GM19395 (cell line): ENCODE measurements around the gene ZNHIT1.
"Not testable (repeated sequence)": the region's sequence is repeated elsewhere in the genome, so short reads cannot be mapped to it uniquely, and the experiment has no call there.

Experiments used
- ATAC-seq: cut with Tn5 transposase; IDR thresholded peaks from one replicate; pipeline ENCODE4 v1.9.1; 2021; ENCODE audit warnings: mild to moderate bottlenecking, moderate library complexity; ENCODE audit not compliant: unreplicated experiment

The ZNHIT1 gene

DNA sequence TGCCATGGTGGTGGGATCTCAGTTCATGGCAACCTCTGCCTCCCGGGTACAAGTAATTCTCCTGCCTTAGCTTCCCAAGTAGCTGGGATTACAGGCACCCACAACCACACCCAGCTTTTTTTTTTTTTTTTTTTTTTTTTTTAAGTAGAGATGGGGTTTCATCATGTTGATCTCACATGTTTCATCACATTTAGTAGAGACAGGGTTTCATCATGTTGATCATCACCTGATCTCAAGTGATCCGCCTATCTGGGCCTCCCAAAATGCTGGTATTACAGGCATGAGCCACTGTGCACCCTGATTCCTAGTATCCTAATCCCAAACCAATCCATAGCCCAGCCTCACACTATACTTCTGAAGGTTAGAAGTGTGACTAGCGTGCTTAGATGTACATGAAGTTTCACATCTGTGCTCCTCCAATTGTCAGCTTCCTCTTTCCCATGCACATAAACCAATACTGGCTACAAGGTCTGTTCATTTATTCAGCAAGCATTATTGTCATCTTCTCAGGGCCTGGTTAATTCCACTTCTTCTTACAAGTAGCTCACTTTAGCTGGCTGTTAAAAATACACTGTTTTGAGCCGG, 31.0 kb upstream of the ZNHIT1 start:
- ATAC-seq, result no peak

GRCh38 chr7:101189109-101189508, 28.9 kb upstream of the ZNHIT1 start:
- ATAC-seq, result no peak

DNA sequence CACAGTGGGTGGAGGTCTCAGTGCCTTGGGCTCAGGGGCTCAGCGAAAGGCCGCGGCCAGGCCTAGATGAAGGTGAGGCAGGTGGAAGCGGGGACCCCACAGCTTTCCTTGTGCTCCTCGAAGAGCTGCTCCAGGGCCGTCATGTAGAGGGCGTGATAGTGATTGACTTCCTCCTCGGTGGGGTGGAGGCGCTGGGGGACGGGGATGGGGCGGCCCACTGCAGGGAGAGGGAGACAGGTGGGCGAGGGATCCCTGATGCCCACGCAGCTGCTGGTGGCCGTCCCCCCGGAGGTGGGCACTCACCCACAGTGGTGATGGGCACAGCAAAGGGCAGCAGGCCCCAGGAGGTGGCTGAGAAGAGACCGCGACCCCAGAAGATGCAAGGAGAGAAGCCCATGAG, 22.1 kb upstream of the ZNHIT1 start:
- no peak for ATAC-seq

DNA sequence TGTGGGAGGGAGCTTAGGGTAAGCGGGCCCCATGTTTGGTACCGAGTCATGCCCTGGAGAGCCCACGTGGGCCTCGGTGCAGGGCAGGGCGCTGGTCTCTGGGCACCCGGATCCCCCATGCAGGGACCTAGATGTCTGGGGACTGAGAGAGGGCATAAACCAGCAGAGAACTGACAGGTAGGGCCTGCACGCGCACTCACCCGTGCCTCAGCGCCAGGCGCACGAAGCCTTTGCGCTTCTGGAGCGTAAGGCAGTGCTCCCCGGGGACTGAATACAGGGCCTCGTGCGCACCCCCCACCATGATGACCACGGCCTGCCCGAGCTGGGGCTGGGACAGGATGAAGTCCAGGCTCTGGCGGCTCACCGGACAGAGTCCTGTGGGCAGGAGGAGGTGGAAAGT, 20.0 kb upstream of the ZNHIT1 start:
- no peak for ATAC-seq

DNA sequence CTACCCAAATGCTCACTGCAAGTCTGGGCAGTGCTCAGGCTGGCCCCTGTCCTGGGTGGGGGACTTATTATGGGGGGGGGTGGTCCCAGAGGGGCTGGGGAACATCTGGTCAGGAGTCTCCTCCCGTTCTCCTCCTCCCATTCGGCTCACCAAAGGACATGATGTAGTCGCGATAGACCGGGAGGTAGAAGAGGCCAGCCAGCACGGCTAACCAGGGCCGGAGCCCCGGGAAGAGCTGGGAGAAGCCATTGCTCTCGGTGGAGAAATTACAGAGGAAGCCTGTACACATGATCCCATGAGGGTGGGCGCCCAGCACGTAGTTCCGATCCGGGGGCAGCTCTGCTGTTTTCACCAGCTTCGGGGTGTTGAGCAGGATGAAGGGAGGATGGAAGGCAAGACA, 19.5 kb upstream of the ZNHIT1 start:
- ATAC-seq, result no peak

DNA sequence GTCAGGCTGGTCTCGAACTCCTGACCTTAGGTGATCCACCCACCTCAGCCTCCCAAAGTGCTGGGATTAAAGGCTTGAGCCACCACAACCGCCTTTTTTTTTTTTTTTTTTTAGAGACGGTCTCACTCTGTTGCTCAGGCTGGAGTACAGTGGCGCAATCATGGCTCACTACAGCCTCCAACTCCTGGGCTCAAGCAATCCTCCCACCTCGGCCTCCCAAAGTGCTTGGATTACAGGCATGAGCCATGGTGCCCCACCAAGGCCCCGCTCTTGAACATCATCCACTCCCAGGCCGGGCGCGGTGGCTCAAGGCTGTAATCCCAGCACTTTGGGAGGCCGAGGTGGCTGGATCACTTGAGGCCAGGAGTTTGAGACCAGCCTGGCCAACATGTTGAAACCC, 18.4 kb upstream of the ZNHIT1 start:
- ATAC-seq, result not testable (repeated sequence)

DNA sequence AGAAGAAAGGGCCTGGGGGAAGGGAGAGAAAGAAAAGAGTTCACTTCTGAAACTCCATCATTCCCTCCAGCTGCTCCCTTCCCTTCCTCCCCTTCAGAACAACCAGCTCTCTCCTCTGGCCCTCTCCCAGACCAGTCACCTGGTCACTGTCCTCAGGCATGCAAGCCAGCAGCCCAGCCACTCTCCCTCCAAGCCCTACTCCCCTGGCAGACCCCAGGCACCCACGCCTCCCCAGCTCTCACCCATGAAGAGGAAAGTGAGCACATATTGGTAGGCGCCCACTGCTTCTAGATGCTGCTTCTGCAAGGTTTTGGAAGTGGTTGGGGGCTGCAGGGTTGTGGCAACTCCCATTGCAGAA, 17.5 kb upstream of the ZNHIT1 start:
- no peak for ATAC-seq

DNA sequence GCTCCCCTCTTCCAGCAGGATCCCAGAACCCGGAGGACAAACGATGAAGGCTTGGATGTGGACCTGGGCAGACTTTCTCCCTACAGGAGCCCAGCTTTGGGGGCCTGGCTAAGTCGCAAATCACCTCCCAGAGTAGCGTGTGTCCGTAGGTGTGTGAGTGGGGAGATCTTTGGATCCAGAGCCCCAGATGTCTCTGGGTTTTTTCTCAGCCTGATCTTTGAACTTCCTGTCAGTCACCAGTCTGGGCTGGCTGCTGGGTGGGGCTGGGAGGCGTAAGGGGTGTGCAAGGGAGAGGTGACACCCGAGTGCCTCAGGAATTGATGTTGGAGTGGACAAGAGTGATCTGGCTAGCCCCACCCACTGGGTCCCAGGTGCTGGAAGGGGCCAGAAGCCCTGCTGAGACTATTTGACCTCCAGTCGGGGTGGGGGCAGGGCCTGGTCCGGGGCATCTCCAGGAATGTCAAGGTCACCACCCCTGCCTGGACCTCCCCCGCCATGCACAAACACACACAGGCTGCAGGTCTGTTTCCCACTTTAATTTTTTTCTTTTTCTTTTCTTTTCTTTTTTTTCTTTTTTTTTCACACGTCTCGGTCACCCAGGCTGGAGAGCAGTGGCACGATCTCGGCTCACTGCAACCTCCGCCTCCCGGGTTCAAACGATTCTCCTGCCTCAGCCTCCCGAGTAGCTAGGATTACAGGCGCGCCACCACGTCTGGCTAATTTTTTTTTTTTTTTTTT, 16.9 kb upstream of the ZNHIT1 start, which contains the start of gene MOGAT3:
Gene MOGAT3, minus strand, starts transcription at position 175 of the 738 bp plus-strand sequence. CDS start 182 bp downstream, outside the sequence.
- no peak for ATAC-seq

GRCh38 chr7:101201695-101202602, 16.0 kb upstream of the ZNHIT1 start:
- ATAC-seq, result no peak

DNA sequence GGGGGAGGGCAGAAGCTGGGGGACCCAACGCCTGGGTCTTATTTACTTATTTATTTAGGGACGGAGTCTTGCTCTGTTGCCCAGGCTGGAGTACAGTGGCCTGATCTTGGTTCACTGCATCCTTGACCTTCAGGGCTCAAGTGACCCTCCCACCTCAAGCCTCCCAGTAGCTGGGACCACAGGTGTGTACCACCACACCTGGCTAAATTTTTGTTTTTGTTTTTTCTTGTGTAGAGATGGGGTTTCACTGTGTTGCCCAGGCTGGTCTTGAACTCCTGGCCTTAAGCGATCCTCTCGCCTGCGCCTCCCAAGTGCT, 15.4 kb upstream of the ZNHIT1 start:
- no peak for ATAC-seq

- not testable (repeated sequence) for ATAC-seq
Measured at GRCh38 chr7:101203740-101204738, 13.9 kb upstream of the ZNHIT1 start.

DNA sequence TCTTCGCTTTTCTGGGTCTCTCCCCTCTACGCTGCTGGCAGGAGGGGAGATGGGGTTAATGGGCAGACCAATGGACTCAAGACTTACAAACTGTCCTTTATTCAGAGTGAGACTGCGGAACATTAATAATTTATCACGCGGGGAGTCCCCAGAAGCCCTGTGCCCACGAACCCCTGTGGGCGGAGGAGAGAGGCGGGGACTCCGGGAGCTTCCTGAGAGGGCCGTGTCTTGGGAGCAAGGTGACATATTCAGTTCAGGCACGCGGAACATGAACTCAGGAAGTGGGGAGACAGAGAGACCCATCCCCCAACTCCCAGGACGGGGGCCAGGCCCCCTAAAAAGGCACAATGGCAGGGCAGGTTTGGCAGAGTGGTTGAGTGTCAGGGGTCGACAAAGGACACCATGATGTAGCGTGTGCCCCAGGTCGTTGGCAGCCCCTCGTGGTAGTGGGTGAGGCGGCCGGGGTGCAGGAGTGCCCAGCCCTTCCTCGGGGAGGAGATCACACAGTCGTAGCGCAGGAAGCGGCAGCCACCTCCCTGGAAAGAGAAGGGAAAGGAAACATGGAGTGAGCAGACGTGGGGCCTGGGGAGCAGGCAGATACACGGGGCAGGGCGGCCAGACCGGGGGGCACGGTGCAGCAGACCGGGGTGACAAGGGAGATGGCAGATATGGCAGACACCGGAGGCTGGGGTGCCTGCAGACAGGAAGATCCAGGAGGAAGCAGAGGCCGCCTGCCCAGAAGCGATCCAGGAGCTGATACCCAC, 11.9 kb upstream of the ZNHIT1 start:
- no peak for ATAC-seq

DNA sequence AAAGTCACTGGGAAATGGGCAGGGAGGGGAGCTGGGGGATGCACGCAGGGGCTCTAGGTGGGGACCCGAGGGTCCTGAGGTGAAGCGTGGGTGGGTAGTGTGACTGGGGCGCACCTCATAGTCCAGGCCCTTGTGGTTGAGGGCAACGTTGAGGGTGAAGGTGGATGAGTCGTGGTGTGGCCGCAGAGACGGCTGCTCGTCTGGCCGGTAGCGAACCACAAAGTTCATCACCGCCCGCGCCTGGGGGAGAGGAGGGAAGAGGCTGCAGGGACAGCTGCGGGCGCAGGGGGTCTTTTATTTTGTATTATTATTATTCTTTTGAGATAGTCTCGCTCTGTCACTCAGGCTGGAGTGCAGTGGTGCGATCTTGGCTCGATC, 11.3 kb upstream of the ZNHIT1 start:
- no peak for ATAC-seq

DNA sequence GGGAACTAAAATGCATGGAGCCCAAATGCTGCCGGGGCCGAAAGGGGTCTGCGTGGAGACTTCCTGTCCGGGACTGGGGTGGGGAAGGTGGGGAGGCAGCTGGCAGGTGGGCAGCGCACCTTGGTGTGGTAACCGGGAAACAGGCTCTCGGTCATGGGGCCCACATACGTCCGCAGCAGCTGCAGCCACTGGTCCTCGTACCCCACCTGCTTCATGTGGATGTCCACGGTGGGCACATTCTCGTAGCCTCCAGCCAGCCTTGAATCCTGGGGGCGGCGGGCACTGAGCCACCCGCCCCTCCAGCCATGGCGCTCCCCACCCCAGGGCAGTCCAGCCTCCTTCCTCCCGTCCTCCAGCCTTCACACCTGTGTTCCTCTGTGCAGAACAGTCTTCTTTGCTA, 10.5 kb upstream of the ZNHIT1 start:
- no peak for ATAC-seq

DNA sequence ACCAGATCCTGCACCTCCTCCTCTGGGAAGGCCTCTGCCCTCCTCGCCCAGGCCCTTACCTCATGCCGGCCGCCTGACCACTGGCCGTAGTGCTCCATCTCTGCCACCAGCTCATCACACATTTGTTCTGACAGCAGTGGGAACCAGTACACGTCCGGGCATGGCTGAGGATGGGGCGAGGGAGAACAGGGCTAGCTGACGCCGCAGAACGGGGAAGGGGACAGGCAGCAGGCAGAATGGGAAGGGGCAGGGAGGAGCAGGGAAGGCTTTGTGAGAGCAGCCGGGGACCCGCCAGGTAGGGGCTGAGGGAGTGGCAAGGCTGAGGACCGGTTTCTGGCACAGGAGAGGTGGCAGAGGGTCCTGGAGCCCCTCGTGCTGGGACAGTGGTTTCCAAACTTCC, 9.2 kb upstream of the ZNHIT1 start:
- no peak for ATAC-seq

DNA sequence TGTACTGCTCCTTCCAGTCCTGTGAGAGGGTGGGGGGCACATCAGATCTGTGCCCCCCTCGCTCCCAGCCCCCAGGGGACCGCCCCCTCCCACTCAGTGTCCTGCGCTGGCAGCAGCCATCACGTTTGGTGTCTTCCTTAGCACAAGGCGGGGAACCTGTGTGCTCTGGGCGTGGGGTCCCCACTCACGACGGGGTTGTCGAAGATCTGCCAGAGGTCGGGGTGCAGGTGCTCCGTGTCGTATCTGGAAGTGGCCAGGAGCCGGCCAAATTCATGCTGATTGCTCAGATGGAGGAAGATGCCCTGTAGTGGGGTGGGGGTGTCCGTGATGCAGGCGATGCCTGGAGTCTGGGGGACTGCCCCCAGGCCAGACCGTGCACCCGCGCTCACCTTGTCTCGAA, 7.8 kb upstream of the ZNHIT1 start:
- ATAC-seq, result no peak

DNA sequence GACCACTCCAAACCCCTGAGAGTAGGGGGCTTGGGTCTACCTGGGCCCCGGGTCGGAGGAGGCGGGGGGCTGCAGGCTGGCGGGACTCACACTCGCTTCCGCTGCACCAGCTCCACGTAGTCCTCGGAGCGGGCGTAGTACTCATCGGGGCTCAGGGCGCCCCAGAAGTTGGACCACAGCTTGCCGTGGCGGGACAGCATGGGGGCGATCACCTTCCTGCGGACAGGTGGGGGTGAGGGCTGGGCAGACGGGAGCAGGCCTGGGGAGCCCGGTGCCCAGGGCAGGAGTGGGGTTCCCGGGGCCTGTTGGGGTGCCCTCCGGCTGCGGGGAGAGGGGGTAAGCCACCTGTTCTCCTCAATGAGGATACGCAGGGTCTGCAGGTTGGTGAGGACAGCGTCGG, 6.5 kb upstream of the ZNHIT1 start:
- no peak for ATAC-seq

DNA sequence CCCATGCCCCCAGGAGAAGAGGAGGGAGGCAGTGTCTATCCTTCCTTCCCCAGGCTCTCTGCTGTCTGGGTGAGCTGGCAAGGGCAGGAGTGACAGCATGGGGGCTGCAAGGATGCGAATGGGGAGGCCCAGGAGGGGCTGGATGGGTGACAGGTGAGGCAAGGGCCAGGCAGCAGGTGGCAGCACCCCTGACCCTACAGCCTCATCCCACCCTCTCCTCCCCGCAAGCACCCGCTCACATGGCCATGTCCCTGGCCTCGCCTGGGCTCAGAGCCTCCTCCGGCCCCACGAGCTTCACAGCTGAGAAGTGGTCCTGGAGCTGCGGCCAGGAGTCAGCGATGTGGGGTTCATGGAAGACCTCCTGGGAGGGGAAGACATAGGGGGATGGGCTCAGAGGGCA, 6.0 kb upstream of the ZNHIT1 start:
- no peak for ATAC-seq

DNA sequence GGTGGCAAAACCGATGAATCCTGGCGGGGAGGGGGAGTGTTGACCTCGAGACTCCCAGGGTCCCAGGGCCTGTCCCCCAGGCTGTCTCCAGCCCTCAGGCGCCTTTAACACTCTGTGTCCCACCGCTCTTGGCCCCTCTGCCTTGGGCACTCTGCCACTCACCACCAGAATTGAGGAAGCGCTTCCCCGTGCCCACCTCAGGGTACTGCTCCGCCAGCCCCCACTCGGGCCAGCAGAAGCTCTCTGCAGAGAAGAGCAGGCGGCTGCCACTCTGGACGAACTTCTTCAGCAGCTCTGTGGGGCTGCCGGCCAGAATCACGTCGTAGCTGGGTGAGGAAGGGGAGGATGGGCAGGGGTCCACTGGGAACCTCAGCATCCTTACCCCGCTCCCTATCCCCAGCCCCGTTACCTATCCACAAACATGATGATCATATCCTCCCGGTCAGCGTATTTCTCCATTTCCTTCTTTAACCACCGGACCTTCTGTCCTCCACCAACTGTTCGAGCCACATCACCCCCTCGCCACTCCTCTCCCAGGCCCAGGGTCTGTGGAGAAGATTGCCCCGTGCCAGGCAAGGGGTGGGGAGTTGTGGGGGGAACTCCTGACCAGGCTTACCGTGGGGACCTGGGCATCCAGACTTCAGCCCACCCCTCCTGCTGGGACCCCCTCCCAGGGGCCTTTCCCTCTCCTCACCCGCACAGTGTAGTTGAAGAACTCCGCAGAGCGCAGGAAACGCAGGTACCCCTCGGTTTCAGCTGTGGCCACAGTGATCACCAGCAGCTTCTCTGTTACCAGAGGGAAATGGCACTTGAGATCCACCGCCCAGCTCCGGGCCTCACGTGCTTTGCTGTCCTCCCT, 1.7 kb upstream of the ZNHIT1 start:
- no peak for ATAC-seq
